Left hindlimb (tissue), 1 donor: Measurements from ENCODE around the gene VPS8.

Experiments used
- DNase-seq: peaks from one replicate; pipeline ENCODE4 v3.0.0-alpha.2; 2018

VPS8 gene

GRCh38 chr3:184813357-184813756, 1.4 kb downstream of the VPS8 start:
- no peak for DNase-seq

GRCh38 chr3:184814214-184814613, 2.2 kb downstream of the VPS8 start:
- DNase-seq: no peak

DNA sequence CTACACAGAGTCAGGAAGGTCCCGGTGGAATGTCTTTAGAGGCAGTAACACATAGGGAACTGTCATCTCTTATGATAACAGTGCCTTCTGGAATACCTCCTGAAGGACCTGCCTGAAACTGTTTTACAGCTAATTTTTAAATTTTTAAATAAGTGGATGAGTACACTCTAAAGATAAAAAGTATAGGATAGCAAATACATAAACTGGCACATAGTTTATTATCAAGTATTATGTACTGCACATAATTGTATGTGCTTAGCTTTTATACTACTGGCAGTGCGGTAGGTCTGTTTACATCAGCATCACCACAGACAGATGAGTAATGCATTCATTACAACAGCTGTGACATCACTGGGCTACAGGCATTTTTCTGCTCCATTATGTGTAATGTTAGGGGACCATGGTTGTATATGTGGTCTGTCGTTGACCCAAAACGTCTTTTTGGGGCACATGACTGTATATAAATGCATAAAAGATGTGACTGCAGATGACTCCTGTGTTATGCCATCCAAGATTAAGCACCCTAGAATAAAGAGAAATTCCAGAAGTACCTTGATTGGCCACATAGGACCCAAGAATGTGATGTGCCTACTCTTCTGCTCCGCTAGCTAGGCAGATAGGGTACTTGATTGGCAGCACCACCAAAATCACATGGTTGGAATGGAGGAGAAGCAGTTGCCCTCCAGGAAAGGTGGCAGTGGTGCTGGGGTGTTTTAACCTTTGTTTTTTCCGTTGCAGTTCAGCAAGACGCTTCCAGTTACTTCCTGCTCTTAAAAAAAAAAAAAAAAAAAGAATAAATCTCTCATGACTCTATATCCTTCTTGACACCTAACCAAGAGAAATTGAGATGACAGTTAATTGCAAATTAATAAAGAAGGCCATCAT, 3.3 kb downstream of the VPS8 start:
- DNase-seq: no peak

DNA sequence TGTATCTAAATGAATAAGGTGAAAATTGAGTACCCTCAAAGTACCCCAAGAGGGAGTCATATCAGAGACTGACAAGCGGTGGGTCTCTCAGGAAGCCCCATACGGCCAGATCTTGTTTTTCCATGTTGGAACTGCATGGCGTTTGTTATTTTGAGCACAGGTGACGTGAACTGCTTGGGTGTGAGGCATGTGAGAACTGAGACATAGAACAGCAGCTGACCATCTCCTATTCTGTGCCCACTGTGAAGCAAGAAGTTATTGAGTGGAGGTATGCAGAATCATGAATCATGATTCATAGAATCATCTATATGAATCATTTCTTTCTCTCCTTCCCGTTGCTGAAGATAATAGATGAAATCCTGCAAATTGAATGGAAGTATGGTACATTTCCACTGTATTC, 4.6 kb downstream of the VPS8 start:
- no peak for DNase-seq

DNA sequence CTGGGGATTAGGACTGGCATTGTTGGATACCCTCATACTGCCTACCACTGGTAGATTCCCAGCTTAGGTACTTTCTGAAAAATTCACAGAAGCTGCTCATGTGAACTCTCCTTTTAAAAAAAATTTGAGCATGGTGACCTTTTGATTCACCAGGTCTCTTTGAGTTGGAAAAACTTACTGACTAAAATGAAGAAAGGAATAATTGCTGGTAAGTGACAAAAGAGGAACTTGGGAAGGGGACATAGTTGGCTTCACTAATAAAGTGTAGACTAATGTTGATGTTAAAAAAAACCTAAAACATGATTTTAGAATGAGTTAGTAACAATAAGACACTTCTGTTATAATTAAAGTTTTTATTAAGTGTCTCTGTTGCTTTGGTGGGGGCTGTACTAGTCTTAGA, 8.6 kb downstream of the VPS8 start:
- DNase-seq: no peak

DNA sequence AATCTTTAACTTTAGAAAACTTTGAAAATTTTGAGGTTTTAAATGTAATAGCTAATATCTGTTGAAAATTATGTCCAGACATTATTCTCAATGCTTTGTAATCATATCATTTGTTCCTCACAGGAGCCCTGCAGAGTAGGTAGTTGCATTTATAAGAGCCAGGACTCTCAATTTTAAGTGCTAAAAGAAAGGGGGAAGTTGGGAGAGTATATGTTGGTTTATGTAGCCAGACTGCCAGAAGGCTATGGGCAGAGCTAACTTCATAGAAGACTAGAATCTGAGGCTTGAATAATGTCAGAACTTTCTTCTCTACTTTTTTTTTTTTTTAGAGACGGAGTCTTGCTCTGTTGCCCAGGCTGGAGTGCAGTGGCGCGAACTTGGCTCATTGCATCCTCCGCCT, 9.1 kb downstream of the VPS8 start:
- DNase-seq: no peak

GRCh38 chr3:184822081-184822480, 10.1 kb downstream of the VPS8 start:
- DNase-seq: no peak

DNA sequence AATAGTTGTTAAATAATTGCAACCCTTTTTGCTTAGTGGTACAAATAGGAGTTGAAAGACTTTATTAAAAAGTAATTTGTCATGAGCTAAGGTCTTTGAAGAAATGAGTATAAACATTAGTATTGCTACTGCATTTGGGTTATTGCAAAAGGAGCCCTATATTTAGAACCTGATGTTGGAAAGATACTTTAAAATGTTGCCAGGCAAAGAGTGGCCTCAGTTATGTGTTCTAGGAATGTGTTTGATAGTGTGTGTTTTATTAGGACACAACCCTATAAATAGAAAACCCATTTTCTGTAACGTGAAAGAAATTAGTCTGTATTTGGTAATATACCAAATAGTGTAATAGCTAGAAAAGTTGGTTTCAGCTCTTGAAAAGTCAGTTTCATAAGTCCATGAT, 10.7 kb downstream of the VPS8 start:
- DNase-seq: no peak

DNA sequence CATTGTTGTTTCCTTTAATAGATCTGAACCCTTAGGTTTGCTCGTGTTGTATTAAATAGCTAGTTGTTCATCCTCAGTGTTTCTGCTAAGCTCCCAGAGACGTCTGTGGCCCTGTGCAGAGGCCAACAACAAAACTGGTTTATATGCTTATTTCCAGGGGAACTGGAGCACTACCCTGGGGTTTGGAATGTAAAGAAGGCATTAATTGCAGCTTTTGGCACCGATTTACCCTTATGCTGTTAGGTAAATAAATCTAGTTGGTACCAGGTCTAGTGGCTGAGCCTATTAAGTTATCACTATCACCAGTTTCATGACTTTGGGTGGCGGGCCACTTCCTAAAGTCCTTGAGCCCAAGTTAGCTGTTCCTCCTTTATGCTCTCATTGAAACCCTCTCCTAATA, 12.0 kb downstream of the VPS8 start:
- DNase-seq: no peak

- no peak for DNase-seq
Observed at GRCh38 chr3:184825121-184825820, 13.3 kb downstream of the VPS8 start.

GRCh38 chr3:184827572-184827971, 15.6 kb downstream of the VPS8 start:
- no peak for DNase-seq

GRCh38 chr3:184832044-184832443, 20.1 kb downstream of the VPS8 start:
- no peak for DNase-seq

- no peak for DNase-seq
Observed at GRCh38 chr3:184832903-184833302, 20.9 kb downstream of the VPS8 start.

DNA sequence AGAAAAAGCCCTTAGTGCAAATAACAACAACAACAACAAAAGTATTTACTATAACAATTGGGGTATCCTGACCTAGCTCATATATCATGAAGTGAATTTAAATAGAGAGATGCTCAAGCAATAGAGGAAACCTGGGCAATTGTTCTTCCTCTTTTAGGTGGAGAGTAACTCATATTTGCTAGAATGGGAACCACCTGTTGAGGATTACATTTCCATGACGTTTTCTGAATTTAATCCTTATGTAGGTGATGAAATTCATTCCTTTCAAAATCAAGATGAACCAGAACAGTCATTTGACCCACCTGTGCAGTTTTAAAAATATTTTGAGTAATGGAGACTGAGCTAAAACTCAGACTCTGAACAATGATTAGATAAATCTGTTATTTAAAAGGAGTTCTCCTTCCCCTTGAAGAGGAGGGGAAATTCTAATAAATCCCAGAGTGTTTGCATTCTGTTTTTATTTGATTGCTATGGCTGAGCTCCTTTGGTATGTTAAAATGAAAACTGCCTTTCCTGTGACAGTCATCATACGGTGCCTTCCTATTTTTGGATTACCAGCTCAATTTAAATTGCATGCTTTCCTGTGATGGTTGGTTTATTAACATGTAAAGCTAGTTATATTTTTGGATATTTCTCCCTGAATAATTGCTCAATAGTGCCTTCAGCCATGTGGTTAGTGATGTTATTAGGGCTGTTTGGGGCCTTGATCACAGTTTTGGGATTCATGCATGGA, 24.3 kb downstream of the VPS8 start:
- DNase-seq: no peak

- DNase-seq: no peak
Observed at GRCh38 chr3:184842433-184842832, 30.5 kb downstream of the VPS8 start.

GRCh38 chr3:184845819-184846218, 33.9 kb downstream of the VPS8 start:
- DNase-seq: no peak

DNA sequence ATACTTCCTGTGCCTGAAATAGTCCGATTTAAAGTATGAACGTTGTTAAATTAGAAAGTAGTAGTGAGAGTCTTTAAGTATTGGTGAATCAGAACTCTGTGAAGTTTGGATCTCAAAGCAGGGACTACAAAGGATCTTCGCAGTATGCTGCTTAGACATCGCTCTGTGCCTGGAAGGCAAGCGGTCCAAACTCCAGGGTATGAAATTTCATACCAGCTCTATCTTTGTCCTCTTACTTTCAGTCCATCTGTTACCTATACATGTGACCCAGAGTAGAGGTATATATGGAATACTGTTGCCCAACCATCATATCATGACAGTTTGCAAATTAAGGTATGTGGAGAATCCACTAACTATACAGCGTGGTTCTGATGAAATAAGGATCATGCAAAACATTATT, 34.5 kb downstream of the VPS8 start:
- no peak for DNase-seq

DNA sequence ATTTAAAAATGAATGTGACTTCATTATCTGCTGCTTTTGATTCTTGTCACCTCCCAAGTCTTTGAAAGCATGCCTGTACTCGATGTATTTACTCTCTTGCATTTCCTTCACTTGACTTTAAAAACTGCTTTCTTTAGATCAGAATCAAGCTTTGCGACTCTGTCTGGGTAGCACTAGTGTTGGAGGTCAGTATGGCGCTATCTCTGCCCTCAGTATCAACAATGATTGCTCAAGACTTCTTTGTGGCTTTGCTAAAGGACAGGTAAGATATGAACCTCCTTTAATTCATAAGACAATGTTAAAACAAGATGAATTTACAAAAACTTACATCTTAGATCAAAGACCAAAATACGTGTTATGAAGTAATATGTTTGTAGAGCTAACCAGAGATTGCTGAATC, 37.0 kb downstream of the VPS8 start:
- no peak for DNase-seq

GRCh38 chr3:184850201-184850600, 38.2 kb downstream of the VPS8 start:
- no peak for DNase-seq

DNA sequence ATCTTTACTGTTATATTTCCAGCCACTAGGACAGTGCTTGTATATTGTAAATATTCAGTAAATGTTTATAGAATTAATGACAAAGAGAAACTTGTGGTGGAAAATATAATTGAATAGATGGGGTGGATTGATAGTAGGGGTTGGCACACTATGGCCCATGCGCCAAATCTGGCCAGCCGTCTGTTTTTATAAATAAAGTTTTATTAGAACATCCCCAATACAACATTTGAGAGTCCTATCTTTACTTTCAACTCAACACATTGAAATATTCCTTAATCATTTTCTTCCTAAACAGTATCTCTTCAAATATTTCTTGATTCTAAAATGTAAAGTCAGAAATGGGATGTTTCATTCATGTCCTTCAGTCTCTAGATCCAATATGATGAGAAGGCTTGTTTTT, 45.1 kb downstream of the VPS8 start:
- no peak for DNase-seq

- DNase-seq: no peak
Observed at GRCh38 chr3:184864000-184864399, 52.0 kb downstream of the VPS8 start.

DNA sequence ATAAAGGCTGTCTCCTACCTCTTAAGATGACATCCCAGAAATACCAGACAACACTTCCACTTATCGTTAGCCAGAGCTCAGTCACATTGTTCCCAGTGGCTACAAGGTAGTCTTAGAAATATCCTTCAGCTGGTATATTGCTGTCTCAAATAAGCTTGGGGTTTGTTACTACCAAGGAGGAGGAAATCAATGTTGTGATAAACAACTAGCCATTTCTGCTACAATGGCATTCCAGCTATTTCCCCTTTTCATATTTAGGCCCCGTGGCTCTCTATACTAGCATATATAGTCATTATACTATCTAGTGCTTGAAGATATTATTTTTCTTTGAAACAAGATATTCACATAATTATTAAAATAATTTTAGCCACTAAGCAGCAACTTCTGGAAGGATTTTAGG, 56.5 kb downstream of the VPS8 start:
- DNase-seq: no peak

- DNase-seq: no peak
Observed at GRCh38 chr3:184872200-184872599, 60.2 kb downstream of the VPS8 start.

GRCh38 chr3:184873141-184873540, 61.2 kb downstream of the VPS8 start:
- DNase-seq: no peak
